ENCODE results near the gene APP.

The APP gene

DNA sequence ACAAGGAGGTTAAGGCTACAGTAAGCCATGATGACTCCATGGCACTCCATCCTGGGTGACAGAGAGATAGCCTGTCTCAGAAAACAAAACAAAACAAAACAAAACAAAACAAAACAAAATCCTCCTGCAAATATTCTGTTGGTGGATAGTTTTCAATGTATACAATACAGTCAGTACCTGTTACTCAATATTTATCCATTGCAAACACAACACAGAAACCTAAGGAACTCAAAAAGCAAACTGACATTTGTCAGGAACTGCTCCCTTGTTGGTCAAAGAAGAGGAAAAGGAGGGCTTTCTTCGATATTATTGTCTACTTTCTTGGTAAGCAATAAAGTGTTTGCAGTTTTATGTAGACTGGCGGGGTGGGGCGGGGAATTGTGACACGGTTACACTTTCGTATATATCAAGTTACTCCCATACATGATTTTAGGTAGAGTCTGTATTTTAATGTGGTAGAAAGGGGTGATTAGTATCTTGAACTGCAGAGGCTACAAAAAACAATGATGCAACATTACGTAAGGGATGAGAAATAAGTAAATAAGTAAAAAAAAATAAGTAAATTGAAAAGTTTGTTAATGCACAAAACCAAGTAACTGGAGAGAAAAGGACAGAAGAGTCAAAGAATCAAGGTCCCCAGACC lies 31.8 kb downstream of the APP start (continued):
- TF ChIP-seq ZNF280C (tag by site-specific recombination; IDR thresholded peaks at IDR 0.05) (no peak), ZNF658 (tag by site-specific recombination; IDR thresholded peaks at IDR 0.05) (no peak), ZNF792 (tag by site-specific recombination; IDR thresholded peaks at IDR 0.05) (no peak), ZNF221 (tag by site-specific recombination; IDR thresholded peaks at IDR 0.05; ENCODE audit: borderline replicate concordance) (no peak; the same call in 1 of the 2 replicates), ZNF223 (tag by site-specific recombination; IDR thresholded peaks at IDR 0.05) (no peak), ZNF416 (tag by site-specific recombination; IDR thresholded peaks at IDR 0.05) (no peak)

- no peaks in the 10 kb centered on the region for H3K9me3 ChIP-seq (ENCODE audit: control insufficient read depth, insufficient read depth, low read depth, low read length)
- H3K4me3 ChIP-seq (ENCODE audit: low read depth, low read length), result no peak overlapping the region
- H3K36me3 ChIP-seq (ENCODE audit: control insufficient read depth in 2 of 2, insufficient read depth in 1 of 2, low read length in 2 of 2), result peaks cover 0 to 2% of the 10 kb centered on the region in 2 experiments; a peak in 2 of 3 replicates
- H3K4me1 ChIP-seq (ENCODE audit: control insufficient read depth, insufficient read depth, low read length), result peaks cover 11% of the 10 kb centered on the region
- CTCF ChIA-PET, result no interaction called here
- H3K27ac ChIP-seq (ENCODE audit: extremely low read depth, low read depth, low read length), result no peak overlapping the region
- POLR2A ChIA-PET, result no interaction called here
- TF ChIP-seq BCL11A (tag by site-specific recombination; IDR thresholded peaks at IDR 0.05; ENCODE audit: low read depth) (no peak), ZNF707 (tag by site-specific recombination; IDR thresholded peaks at IDR 0.05) (no peak), AEBP2 (tag by site-specific recombination; IDR thresholded peaks at IDR 0.05; ENCODE audit: borderline replicate concordance) (no peak), ZNF747 (tag by site-specific recombination; IDR thresholded peaks at IDR 0.05) (no peak), GLI2 (tag by site-specific recombination; IDR thresholded peaks at IDR 0.05; ENCODE audit: borderline replicate concordance, low read depth) (no peak), ZNF112 (tag by site-specific recombination; IDR thresholded peaks at IDR 0.05) (no peak), ZNF654 (tag by site-specific recombination; IDR thresholded peaks at IDR 0.05; ENCODE audit: low read depth) (no peak), CTCF (tag by site-specific recombination; IDR thresholded peaks at IDR 0.05) (no peak), ZNF639 (tag by site-specific recombination; IDR thresholded peaks at IDR 0.05) (no peak), ZNF423 (tag by site-specific recombination; IDR thresholded peaks at IDR 0.05) (no peak), HOXD13 (CRISPR knock-in tag; IDR thresholded peaks at IDR 0.05; ENCODE audit: borderline replicate concordance) (no peak), YY2 (tag by site-specific recombination; IDR thresholded peaks at IDR 0.05) (no peak)
- TF ChIP-seq, protein P1, sequence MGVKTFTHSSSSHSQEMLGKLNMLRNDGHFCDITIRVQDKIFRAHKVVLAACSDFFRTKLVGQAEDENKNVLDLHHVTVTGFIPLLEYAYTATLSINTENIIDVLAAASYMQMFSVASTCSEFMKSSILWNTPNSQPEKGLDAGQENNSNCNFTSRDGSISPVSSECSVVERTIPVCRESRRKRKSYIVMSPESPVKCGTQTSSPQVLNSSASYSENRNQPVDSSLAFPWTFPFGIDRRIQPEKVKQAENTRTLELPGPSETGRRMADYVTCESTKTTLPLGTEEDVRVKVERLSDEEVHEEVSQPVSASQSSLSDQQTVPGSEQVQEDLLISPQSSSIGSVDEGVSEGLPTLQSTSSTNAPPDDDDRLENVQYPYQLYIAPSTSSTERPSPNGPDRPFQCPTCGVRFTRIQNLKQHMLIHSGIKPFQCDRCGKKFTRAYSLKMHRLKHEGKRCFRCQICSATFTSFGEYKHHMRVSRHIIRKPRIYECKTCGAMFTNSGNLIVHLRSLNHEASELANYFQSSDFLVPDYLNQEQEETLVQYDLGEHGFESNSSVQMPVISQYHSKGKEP (tag by site-specific recombination; IDR thresholded peaks at IDR 0.05), result no peak
- TF ChIP-seq, protein P2, sequence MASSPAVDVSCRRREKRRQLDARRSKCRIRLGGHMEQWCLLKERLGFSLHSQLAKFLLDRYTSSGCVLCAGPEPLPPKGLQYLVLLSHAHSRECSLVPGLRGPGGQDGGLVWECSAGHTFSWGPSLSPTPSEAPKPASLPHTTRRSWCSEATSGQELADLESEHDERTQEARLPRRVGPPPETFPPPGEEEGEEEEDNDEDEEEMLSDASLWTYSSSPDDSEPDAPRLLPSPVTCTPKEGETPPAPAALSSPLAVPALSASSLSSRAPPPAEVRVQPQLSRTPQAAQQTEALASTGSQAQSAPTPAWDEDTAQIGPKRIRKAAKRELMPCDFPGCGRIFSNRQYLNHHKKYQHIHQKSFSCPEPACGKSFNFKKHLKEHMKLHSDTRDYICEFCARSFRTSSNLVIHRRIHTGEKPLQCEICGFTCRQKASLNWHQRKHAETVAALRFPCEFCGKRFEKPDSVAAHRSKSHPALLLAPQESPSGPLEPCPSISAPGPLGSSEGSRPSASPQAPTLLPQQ (tag by site-specific recombination; IDR thresholded peaks at IDR 0.05), result no peak
- TF ChIP-seq, protein P3, sequence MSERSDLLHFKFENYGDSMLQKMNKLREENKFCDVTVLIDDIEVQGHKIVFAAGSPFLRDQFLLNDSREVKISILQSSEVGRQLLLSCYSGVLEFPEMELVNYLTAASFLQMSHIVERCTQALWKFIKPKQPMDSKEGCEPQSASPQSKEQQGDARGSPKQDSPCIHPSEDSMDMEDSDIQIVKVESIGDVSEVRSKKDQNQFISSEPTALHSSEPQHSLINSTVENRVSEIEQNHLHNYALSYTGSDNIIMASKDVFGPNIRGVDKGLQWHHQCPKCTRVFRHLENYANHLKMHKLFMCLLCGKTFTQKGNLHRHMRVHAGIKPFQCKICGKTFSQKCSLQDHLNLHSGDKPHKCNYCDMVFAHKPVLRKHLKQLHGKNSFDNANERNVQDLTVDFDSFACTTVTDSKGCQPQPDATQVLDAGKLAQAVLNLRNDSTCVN (tag by site-specific recombination; optimal IDR thresholded peaks at IDR 0.05), result no peak
These were observed 33.0 kb downstream of the APP start for GRCh38 chr21:26137379-26138060.

All from HEK293 (cell line).